ENCODE results near the gene SPDYE2B. TPM values are rescaled to one million over a fixed set of nuclear protein-coding genes. Genes with fewer than 3 reads are reported as not detected.
"Not testable (repeated sequence)": the region's sequence is repeated elsewhere in the genome, so short reads cannot be mapped to it uniquely, and the experiment has no call there.

Gene SPDYE2B
- total RNA-seq, 1 donor from 2014 or later: not detected

- DNase-seq (ENCODE audit: low spot score); H3K9me3 Mint-ChIP-seq; H3K4me1 Mint-ChIP-seq (ENCODE audit: low read depth); H3K27me3 Mint-ChIP-seq (ENCODE audit: low read depth); H3K4me3 Mint-ChIP-seq (ENCODE audit: low read depth); H3K27ac Mint-ChIP-seq; intact Hi-C loops (cut with micrococcal nuclease); H3K36me3 Mint-ChIP-seq (ENCODE audit: low read depth): not testable (repeated sequence)
Observed at GRCh38 chr7:102696009-102696408, 45.9 kb downstream of the SPDYE2B start.

- H3K9me3 Mint-ChIP-seq; H3K36me3 Mint-ChIP-seq (ENCODE audit: low read depth); intact Hi-C loops (cut with micrococcal nuclease); H3K27ac Mint-ChIP-seq; H3K4me3 Mint-ChIP-seq (ENCODE audit: low read depth); H3K27me3 Mint-ChIP-seq (ENCODE audit: low read depth); DNase-seq (ENCODE audit: low spot score); H3K4me1 Mint-ChIP-seq (ENCODE audit: low read depth): not testable (repeated sequence)
Observed at GRCh38 chr7:102697642-102698512, 47.8 kb downstream of the SPDYE2B start.

GRCh38 chr7:102698962-102699750 lies 49.0 kb downstream of the SPDYE2B start:
- intact Hi-C loops (cut with micrococcal nuclease); H3K9me3 Mint-ChIP-seq; H3K27me3 Mint-ChIP-seq (ENCODE audit: low read depth); H3K4me3 Mint-ChIP-seq (ENCODE audit: low read depth); H3K36me3 Mint-ChIP-seq (ENCODE audit: low read depth); H3K27ac Mint-ChIP-seq; DNase-seq (ENCODE audit: low spot score); H3K4me1 Mint-ChIP-seq (ENCODE audit: low read depth): not testable (repeated sequence)

Other genes with a start within 250 kb of the SPDYE2B start
- gene ORAI2, start 216.7 kb upstream of the SPDYE2B start, total RNA-seq: 53.5 and 53.8 TPM in 2 replicates
- 8.9 and 10.0 TPM in 2 replicates for gene ALKBH4, start 185.5 kb upstream of the SPDYE2B start, total RNA-seq
- 21.8 and 22.0 TPM in 2 replicates for gene LRWD1, start 185.3 kb upstream of the SPDYE2B start, total RNA-seq
- 46.8 and 52.2 TPM in 2 replicates for gene POLR2J, start 171.4 kb upstream of the SPDYE2B start, total RNA-seq
- gene RASA4B, start 132.5 kb upstream of the SPDYE2B start, total RNA-seq: 17.1 and 20.3 TPM in 2 replicates
- 15.1 and 18.1 TPM in 2 replicates for gene UPK3BL2, start 106.6 kb upstream of the SPDYE2B start, total RNA-seq
- not detected in 2 replicates for gene SPDYE2, start 99.1 kb upstream of the SPDYE2B start, total RNA-seq
- gene POLR2J3, start 77.7 kb upstream of the SPDYE2B start, total RNA-seq: 45.2 and 50.7 TPM in 2 replicates
- gene RASA4, start 33.6 kb upstream of the SPDYE2B start, total RNA-seq: 45.5 and 46.6 TPM in 2 replicates
- 10.6 and 17.5 TPM in 2 replicates for gene UPK3BL1, start 7.5 kb upstream of the SPDYE2B start, total RNA-seq
- gene POLR2J2, start 21.3 kb downstream of the SPDYE2B start, total RNA-seq: 13.9 and 17.3 TPM in 2 replicates
- 8.3 and 9.4 TPM in 2 replicates for gene FAM185A, start 98.7 kb downstream of the SPDYE2B start, total RNA-seq

Data from activated T-helper 2 cell treated with anti-CD3 and anti-CD28 coated beads, Interferon-gamma antibody, Interleukin-2, Interleukin-4, amounts not matched to agents 10 μg/mL and 5 μg/mL and 100 μg/mL, durations not matched to agents 14 hours and 24 hours and 36 hours (primary cell).